ENCODE measurements around the gene MYH7B.

MYH7B gene

GRCh38 chr20:34970193-34970840 lies 14.6 kb downstream of the MYH7B start:
- Histone ChIP-seq H3K4me3 (ENCODE audit: low read depth in 1 of 2, low read length in 1 of 2) (no peak overlapping the region), H3K9me3 (no peaks in the 10 kb centered on the region), H3K27ac (no peak overlapping the region), H3K27me3 (no peaks in the 10 kb centered on the region), H3K4me1 (ENCODE audit: control insufficient read depth in 1 of 2, insufficient read depth in 1 of 2, low read depth in 1 of 2, low read length in 1 of 2) (no peaks in the 10 kb centered on the region), H3K36me3 (no peaks in the 10 kb centered on the region)
- TF ChIP-seq CTCF (IDR thresholded peaks at IDR 0.05), result no peak

GRCh38 chr20:34970846-34971560 lies 15.3 kb downstream of the MYH7B start:
- no peak overlapping the region for H3K4me3 ChIP-seq (ENCODE audit: low read depth in 1 of 2, low read length in 1 of 2)
- no peak for TF ChIP-seq CTCF (IDR thresholded peaks at IDR 0.05)
- H3K27me3 ChIP-seq, result no peaks in the 10 kb centered on the region
- H3K36me3 ChIP-seq, result no peaks in the 10 kb centered on the region
- no peaks in the 10 kb centered on the region for H3K4me1 ChIP-seq (ENCODE audit: control insufficient read depth in 1 of 2, insufficient read depth in 1 of 2, low read depth in 1 of 2, low read length in 1 of 2)
- H3K9me3 ChIP-seq, result no peaks in the 10 kb centered on the region
- no peak overlapping the region for H3K27ac ChIP-seq

GRCh38 chr20:34971561-34972235 lies 16.0 kb downstream of the MYH7B start:
- Histone ChIP-seq H3K4me3 (ENCODE audit: low read depth in 1 of 2, low read length in 1 of 2) (no peak overlapping the region), H3K27ac (no peak overlapping the region), H3K36me3 (no peaks in the 10 kb centered on the region), H3K9me3 (no peaks in the 10 kb centered on the region), H3K4me1 (ENCODE audit: control insufficient read depth in 1 of 2, insufficient read depth in 1 of 2, low read depth in 1 of 2, low read length in 1 of 2) (no peaks in the 10 kb centered on the region), H3K27me3 (peaks cover 5% of the 10 kb centered on the region)
- no peak for TF ChIP-seq CTCF (IDR thresholded peaks at IDR 0.05)

- Histone ChIP-seq H3K27me3 (peaks cover 5% of the 10 kb centered on the region), H3K4me1 (ENCODE audit: control insufficient read depth in 1 of 2, insufficient read depth in 1 of 2, low read depth in 1 of 2, low read length in 1 of 2) (no peaks in the 10 kb centered on the region), H3K27ac (no peak overlapping the region), H3K4me3 (ENCODE audit: low read depth in 1 of 2, low read length in 1 of 2) (no peak overlapping the region), H3K9me3 (no peaks in the 10 kb centered on the region), H3K36me3 (no peaks in the 10 kb centered on the region)
- TF ChIP-seq CTCF (IDR thresholded peaks at IDR 0.05), result no peak
Observed at GRCh38 chr20:34974246-34974645, 18.6 kb downstream of the MYH7B start.

- H3K36me3 ChIP-seq, result no peaks in the 10 kb centered on the region
- no peaks in the 10 kb centered on the region for H3K4me1 ChIP-seq (ENCODE audit: control insufficient read depth in 1 of 2, insufficient read depth in 1 of 2, low read depth in 1 of 2, low read length in 1 of 2)
- peaks cover 5% of the 10 kb centered on the region for H3K27me3 ChIP-seq
- no peak overlapping the region for H3K4me3 ChIP-seq (ENCODE audit: low read depth in 1 of 2, low read length in 1 of 2)
- H3K27ac ChIP-seq, result no peak overlapping the region
- TF ChIP-seq CTCF (IDR thresholded peaks at IDR 0.05), result no peak
- no peaks in the 10 kb centered on the region for H3K9me3 ChIP-seq
Observed at GRCh38 chr20:34976286-34976685, 20.6 kb downstream of the MYH7B start.

All from neutrophil (primary cell).